Gastrocnemius medialis (tissue), 4 donors: Measurements from ENCODE around the gene CCDC86. TPM values are rescaled to one million over a fixed set of nuclear protein-coding genes. Genes with fewer than 3 reads are reported as not detected.
A peak's percentile ranks its signal among the peaks of the same experiment; 100 is the strongest.

Source experiments
- ATAC-seq, 2 donors: fragments of 150-250 bp; one replicate each; pipeline ENCODE4 v1.9.1; 2016
- DNase-seq, 2 donors: peaks; one replicate each; pipeline ENCODE4 v3.0.0-alpha.2; 2019
- H3K27ac ChIP-seq, 4 donors: fragments of 200-600 bp; sonication (generic); 1 replicate in 1 of 4; 2 replicates in 3 of 4; pipeline ENCODE4 v1.5.1; 2016 to 2018; ENCODE audit warnings: mild to moderate bottlenecking in 2 of 4, moderate library complexity in 1 of 4
- H3K27me3 ChIP-seq, 3 donors: fragments of 200-600 bp; sonication (generic) in 2 of 3; 1 replicate in 1 of 3; 2 replicates in 2 of 3; pipeline versions ENCODE4 v1.5.1 to v1.6.0; 2016 to 2019; ENCODE audit warnings: mild to moderate bottlenecking in 1 of 3, moderate library complexity in 1 of 3
- H3K36me3 ChIP-seq, 2 donors: fragments of 200-600 bp; sonication (generic) in 1 of 2; one replicate each; pipeline ENCODE4 v1.5.1; 2017 to 2018
- H3K4me1 ChIP-seq, 2 donors: fragments of 200-600 bp; sonication (generic) in 1 of 2; one replicate each; pipeline ENCODE4 v1.5.1; 2016 to 2017; ENCODE audit warnings: mild to moderate bottlenecking in 2 of 2
- H3K4me3 ChIP-seq, 4 donors: fragments of 200-600 bp; sonication (generic) in 3 of 4; 1 replicate in 1 of 4; 2 replicates in 3 of 4; pipeline ENCODE4 v1.5.1; 2016 to 2019; ENCODE audit warnings: mild to moderate bottlenecking in 2 of 4
- H3K9me3 ChIP-seq, 3 donors: fragments of 200-600 bp; sonication (generic) in 2 of 3; 1 replicate in 1 of 3; 2 replicates in 2 of 3; pipeline ENCODE4 v1.5.1; 2016 to 2019
- CTCF ChIP-seq, 5 experiments: fragments of 450-650 bp in 3 of 5; fragments of 200-600 bp in 2 of 5; sonication (generic) in 2 of 5; IDR thresholded peaks in 4 of 5; conservative IDR thresholded peaks in 1 of 5; 1 replicate in 4 of 5; 2 replicates in 1 of 5; pipeline ENCODE4 v1.5.1; 2016 to 2019; ENCODE audit warnings: antibody characterized with exemption in 5 of 5, mild to moderate bottlenecking in 3 of 5, moderate library complexity in 3 of 5
- POLR2A ChIP-seq, 2 donors: fragments of 450-650 bp; IDR thresholded peaks; one replicate each; pipeline ENCODE4 v1.6.1; 2017; ENCODE audit warnings: antibody characterized with exemption in 2 of 2, mild to moderate bottlenecking in 2 of 2, moderate library complexity in 2 of 2
- in situ Hi-C, 4 donors: fragments of 200-750 bp; cut with MboI; loops; one replicate each; pipeline versions ENCODE4 v1.15.0 to v1.8.0; 2017; ENCODE audit warnings: low sequenced_read_pairs in 4 of 4
- intact Hi-C: fragments of 100-400 bp; cut with DNase I; formaldehyde crosslinking; loops from one replicate; pipeline ENCODE4 v1.15.1; 2023; ENCODE audit warnings: low total_unique reads
- total RNA-seq, 4 donors: library from RNA; depleted of rRNA; stranded (reverse); fragments of >200 nt; gene quantifications; one replicate each; pipeline versions ENCODE4 v1.1.0 to v1.2.3, GENCODE V29; 2016

The CCDC86 gene
- total RNA-seq, 4 donors from 2014 or later: 23.8 to 36.2 (median 33.2) TPM

- H3K9me3 ChIP-seq: no peaks in the 10 kb centered on the region
- H3K27me3 ChIP-seq: no peaks in the 10 kb centered on the region
- peak; percentile 55 to 74 for ATAC-seq
- H3K36me3 ChIP-seq: no peaks in the 10 kb centered on the region
- H3K4me3 ChIP-seq: no peak overlapping the region
- in situ Hi-C loops (no loop called here), intact Hi-C loops (loop anchor here (2.0 kb wide), 1 partner anchor 36 kb away; the partner anchor contains the start of gene CCDC86)
- no peak for TF ChIP-seq CTCF (IDR thresholded peaks at IDR 0.05 in 4 of 5, conservative IDR thresholded peaks at IDR 0.05 in 1 of 5)
- TF ChIP-seq POLR2A (IDR thresholded peaks at IDR 0.05): no peak
- H3K27ac ChIP-seq: peak overlapping the region; percentile 56 to 78 (median 70)
- no peak for DNase-seq
- peaks cover 47 to 53% of the 10 kb centered on the region in 2 donors for H3K4me1 ChIP-seq
These were observed 36.6 kb downstream of the CCDC86 start for GRCh38 chr11:60878245-60879101.

GRCh38 chr11:60879104-60879503 is 37.2 kb downstream of the CCDC86 start:
- H3K27ac ChIP-seq: peak overlapping the region; percentile 56 to 78 (median 70)
- no peaks in the 10 kb centered on the region for H3K36me3 ChIP-seq
- H3K27me3 ChIP-seq: no peaks in the 10 kb centered on the region
- in situ Hi-C loops: no loop called here
- intact Hi-C loops: loop anchor here (2.0 kb wide), 1 partner anchor 36 kb away; the partner anchor contains the start of gene CCDC86
- H3K4me1 ChIP-seq: peaks cover 40 to 48% of the 10 kb centered on the region in 2 donors
- DNase-seq (no peak), ATAC-seq (peak; percentile 54 to 69)
- TF ChIP-seq CTCF (IDR thresholded peaks at IDR 0.05 in 4 of 5, conservative IDR thresholded peaks at IDR 0.05 in 1 of 5) (no peak), POLR2A (IDR thresholded peaks at IDR 0.05) (no peak)
- H3K9me3 ChIP-seq: no peaks in the 10 kb centered on the region
- no peak overlapping the region for H3K4me3 ChIP-seq

- intact Hi-C loops: loop anchor here (2.0 kb wide), 1 partner anchor 37 kb away; the partner anchor contains the start of gene CCDC86
- Histone ChIP-seq H3K27ac (peak overlapping the region in 2 of 4 donors; percentile 73 to 78), H3K4me3 (no peak overlapping the region), H3K36me3 (no peaks in the 10 kb centered on the region), H3K27me3 (no peaks in the 10 kb centered on the region), H3K9me3 (no peaks in the 10 kb centered on the region), H3K4me1 (peaks cover 31 to 38% of the 10 kb centered on the region in 2 donors)
- in situ Hi-C loops: no loop called here
- ATAC-seq: no peak
- no peak for DNase-seq
- TF ChIP-seq CTCF (IDR thresholded peaks at IDR 0.05 in 4 of 5, conservative IDR thresholded peaks at IDR 0.05 in 1 of 5): no peak
- TF ChIP-seq POLR2A (IDR thresholded peaks at IDR 0.05): no peak
These were observed 38.2 kb downstream of the CCDC86 start for GRCh38 chr11:60879971-60880588.

- TF ChIP-seq CTCF (IDR thresholded peaks at IDR 0.05 in 4 of 5, conservative IDR thresholded peaks at IDR 0.05 in 1 of 5): no peak
- TF ChIP-seq POLR2A (IDR thresholded peaks at IDR 0.05): no peak
- in situ Hi-C loops (no loop called here), intact Hi-C loops (no loop called here)
- ATAC-seq (peak in 1 of 2 donors; percentile 67), DNase-seq (no peak)
- Histone ChIP-seq H3K9me3 (no peaks in the 10 kb centered on the region), H3K27ac (peak overlapping the region in 1 of 4 donors; percentile 78), H3K4me3 (no peak overlapping the region), H3K4me1 (peaks cover 25 to 33% of the 10 kb centered on the region in 2 donors), H3K36me3 (no peaks in the 10 kb centered on the region), H3K27me3 (no peaks in the 10 kb centered on the region)
These were observed 38.9 kb downstream of the CCDC86 start for GRCh38 chr11:60880643-60881282.
